ENCODE measurements around the gene CLIP2.

The CLIP2 gene

GRCh38 chr7:74371381-74372341 is 82.5 kb downstream of the CLIP2 start:
- TF ChIP-seq, protein P1, sequence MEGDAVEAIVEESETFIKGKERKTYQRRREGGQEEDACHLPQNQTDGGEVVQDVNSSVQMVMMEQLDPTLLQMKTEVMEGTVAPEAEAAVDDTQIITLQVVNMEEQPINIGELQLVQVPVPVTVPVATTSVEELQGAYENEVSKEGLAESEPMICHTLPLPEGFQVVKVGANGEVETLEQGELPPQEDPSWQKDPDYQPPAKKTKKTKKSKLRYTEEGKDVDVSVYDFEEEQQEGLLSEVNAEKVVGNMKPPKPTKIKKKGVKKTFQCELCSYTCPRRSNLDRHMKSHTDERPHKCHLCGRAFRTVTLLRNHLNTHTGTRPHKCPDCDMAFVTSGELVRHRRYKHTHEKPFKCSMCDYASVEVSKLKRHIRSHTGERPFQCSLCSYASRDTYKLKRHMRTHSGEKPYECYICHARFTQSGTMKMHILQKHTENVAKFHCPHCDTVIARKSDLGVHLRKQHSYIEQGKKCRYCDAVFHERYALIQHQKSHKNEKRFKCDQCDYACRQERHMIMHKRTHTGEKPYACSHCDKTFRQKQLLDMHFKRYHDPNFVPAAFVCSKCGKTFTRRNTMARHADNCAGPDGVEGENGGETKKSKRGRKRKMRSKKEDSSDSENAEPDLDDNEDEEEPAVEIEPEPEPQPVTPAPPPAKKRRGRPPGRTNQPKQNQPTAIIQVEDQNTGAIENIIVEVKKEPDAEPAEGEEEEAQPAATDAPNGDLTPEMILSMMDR (IDR thresholded peaks at IDR 0.05) = no peak

- TF ChIP-seq, protein P1 (IDR thresholded peaks at IDR 0.05) = no peak
Observed at GRCh38 chr7:74372511-74373111, 83.4 kb downstream of the CLIP2 start.

DNA sequence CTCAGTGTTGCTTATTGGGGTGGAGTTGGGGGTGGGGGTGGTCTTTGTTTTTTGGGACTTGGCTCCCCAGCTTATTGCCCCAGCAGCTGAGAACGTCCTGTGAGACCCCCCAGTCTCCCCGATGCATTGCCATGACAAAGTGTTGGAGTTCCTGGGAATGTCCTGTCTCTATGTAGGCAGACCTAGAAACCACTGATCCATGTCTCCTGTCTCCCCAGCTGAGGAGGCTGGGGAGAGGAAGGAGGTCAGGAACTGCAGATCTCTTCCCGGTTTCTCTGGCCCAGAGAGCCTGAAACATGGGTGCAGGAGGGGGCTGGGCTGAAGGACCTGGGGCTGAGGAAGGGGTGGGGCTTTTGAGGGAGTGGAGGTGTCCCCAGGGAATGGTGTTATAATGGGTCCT is 84.3 kb downstream of the CLIP2 start:
- TF ChIP-seq, protein P1 (IDR thresholded peaks at IDR 0.05) = no peak

GRCh38 chr7:74375726-74376220 is 86.6 kb downstream of the CLIP2 start:
- TF ChIP-seq, protein P1 (IDR thresholded peaks at IDR 0.05) = no peak

DNA sequence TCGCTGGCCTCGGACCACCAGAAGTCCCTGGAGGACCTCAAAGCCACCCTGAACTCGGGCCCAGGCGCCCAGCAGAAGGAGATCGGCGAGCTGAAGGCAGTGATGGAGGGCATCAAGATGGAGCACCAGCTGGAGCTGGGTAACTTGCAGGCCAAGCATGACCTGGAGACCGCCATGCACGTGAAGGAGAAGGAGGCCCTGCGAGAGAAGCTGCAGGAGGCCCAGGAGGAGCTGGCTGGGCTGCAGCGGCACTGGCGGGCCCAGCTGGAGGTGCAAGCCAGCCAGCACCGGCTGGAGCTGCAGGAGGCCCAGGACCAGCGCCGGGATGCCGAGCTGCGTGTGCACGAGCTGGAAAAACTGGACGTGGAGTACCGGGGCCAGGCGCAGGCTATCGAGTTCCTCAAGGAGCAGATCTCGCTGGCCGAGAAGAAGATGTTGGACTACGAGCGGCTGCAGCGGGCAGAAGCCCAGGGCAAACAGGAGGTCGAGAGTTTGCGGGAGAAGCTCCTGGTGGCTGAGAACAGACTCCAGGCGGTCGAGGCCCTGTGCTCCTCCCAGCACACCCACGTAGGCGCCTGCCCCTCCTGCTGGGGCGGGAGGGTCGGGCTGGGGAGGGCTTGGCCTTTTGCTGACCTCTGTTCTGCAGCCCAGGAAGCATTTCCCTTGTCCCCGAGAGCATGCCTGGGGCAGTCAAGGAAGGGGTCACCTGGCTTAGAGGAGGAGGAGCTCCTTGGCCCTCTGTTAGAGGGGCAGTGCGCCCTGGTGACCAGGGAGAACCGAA is 87.2 kb downstream of the CLIP2 start:
- TF ChIP-seq, protein P1 (IDR thresholded peaks at IDR 0.05) = no peak

GRCh38 chr7:74379938-74380337 is 90.7 kb downstream of the CLIP2 start:
- TF ChIP-seq, protein P1 (IDR thresholded peaks at IDR 0.05) = no peak

DNA sequence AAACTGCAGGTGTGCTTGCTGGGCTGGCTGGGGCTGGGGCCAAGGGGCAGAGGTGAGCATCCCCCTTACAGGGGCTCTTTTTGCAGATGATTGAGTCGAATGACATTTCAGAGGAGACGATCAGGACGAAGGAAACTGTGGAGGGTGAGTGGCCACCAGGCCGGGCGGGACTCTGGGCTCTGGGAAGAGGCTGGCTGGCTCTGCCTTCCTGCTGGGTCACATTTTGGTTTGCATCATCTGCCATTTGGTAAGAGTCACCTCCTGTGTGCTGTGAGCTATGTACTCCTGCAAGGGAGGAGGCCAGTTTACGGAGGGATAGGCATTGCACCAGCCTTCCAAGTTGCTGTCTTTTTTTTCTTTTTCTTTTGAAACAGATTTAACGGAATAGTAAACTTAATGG is 91.5 kb downstream of the CLIP2 start:
- TF ChIP-seq, protein P1 (IDR thresholded peaks at IDR 0.05) = no peak

Data from LNCAP (cell line).